CD14-positive monocyte (primary cell): ENCODE data around the gene GSTO2. TPM values are rescaled to one million over a fixed set of nuclear protein-coding genes. Genes with fewer than 3 reads are reported as not detected.
A peak's percentile ranks its signal among the peaks of the same experiment; 100 is the strongest.

Source experiments
- DNase-seq, 3 donors: peaks; one replicate each; pipeline ENCODE4 v3.0.0-alpha.2; 2011 to 2022
- H2AFZ ChIP-seq: 2 replicates; pipeline ENCODE4 v1.6.0; 2012; ENCODE audit warnings: mild to moderate bottlenecking, low read depth, low read length, inconsistent platforms; ENCODE audit not compliant: insufficient read depth, poor library complexity, severe bottlenecking
- H3K27ac ChIP-seq, 2 donors: 1 replicate in 1 of 2; 2 replicates in 1 of 2; pipeline ENCODE4 v1.5.1; 2012 to 2013; ENCODE audit warnings: low read length in 2 of 2, control low read depth in 1 of 2, inconsistent platforms in 1 of 2, low read depth in 1 of 2, mild to moderate bottlenecking in 1 of 2
- H3K27me3 ChIP-seq, 2 donors: one replicate each; pipeline versions ENCODE4 v1.6.0 to v1.6.1; 2011 to 2013; ENCODE audit warnings: low read length in 2 of 2; ENCODE audit not compliant: control insufficient read depth in 2 of 2, insufficient read depth in 2 of 2
- H3K36me3 ChIP-seq, 2 donors: replicated peaks in 1 of 2; 1 replicate in 1 of 2; 2 replicates in 1 of 2; pipeline versions ENCODE4 v1.5.1 to v1.6.1; 2012 to 2013; ENCODE audit warnings: low read length in 2 of 2, control low read depth in 1 of 2, inconsistent platforms in 1 of 2, mild to moderate bottlenecking in 1 of 2; ENCODE audit not compliant: insufficient read depth in 2 of 2, control insufficient read depth in 1 of 2
- H3K4me1 ChIP-seq, 2 donors: 1 replicate in 1 of 2; 2 replicates in 1 of 2; pipeline versions ENCODE4 v1.5.1 to v1.6.1; 2012 to 2013; ENCODE audit warnings: low read length in 2 of 2, control low read depth in 1 of 2, inconsistent platforms in 1 of 2, mild to moderate bottlenecking in 1 of 2, moderate library complexity in 1 of 2; ENCODE audit not compliant: insufficient read depth in 2 of 2, control insufficient read depth in 1 of 2
- H3K4me2 ChIP-seq: replicated peaks from 2 replicates; pipeline ENCODE3; 2012; ENCODE audit warnings: low read length, moderate library complexity, mild to moderate bottlenecking; ENCODE audit not compliant: poor library complexity, severe bottlenecking; ENCODE audit errors: extremely low read depth
- H3K4me3 ChIP-seq, 3 experiments: fragments of 200-600 bp in 1 of 3; sonication (generic) in 1 of 3; replicated peaks in 1 of 3; 1 replicate in 2 of 3; 2 replicates in 1 of 3; pipeline ENCODE4 v1.5.1; 2011 to 2013; ENCODE audit warnings: low read length in 3 of 3, mild to moderate bottlenecking in 3 of 3, control low read depth in 2 of 3, low read depth in 2 of 3, inconsistent platforms in 1 of 3, moderate library complexity in 1 of 3
- H3K79me2 ChIP-seq: 2 replicates; pipeline ENCODE4 v1.6.0; 2012; ENCODE audit warnings: mild to moderate bottlenecking, control low read depth, inconsistent platforms, low read length, moderate library complexity; ENCODE audit not compliant: insufficient read depth
- H3K9ac ChIP-seq: 2 replicates; pipeline ENCODE4 v1.6.0; 2017; ENCODE audit warnings: low read length, mild to moderate bottlenecking; ENCODE audit not compliant: insufficient read depth, poor library complexity, severe bottlenecking
- H3K9me3 ChIP-seq, 2 donors: replicated peaks in 1 of 2; 1 replicate in 1 of 2; 2 replicates in 1 of 2; pipeline versions ENCODE4 v1.5.1 to v1.6.1; 2012 to 2013; ENCODE audit warnings: low read length in 2 of 2, control low read depth in 1 of 2; ENCODE audit not compliant: control insufficient read depth in 1 of 2, insufficient read depth in 1 of 2
- H4K20me1 ChIP-seq: 2 replicates; pipeline ENCODE4 v1.6.0; 2012; ENCODE audit warnings: mild to moderate bottlenecking, low read length, control low read depth, moderate library complexity; ENCODE audit not compliant: insufficient read depth
- H3K27ac Mint-ChIP-seq, 7 donors: one replicate each; pipeline ENCODE4 v1.8.0; 2020; ENCODE audit warnings: mild to moderate bottlenecking in 7 of 7, mixed read lengths in 7 of 7, moderate library complexity in 6 of 7, inconsistent platforms in 2 of 7
- H3K27me3 Mint-ChIP-seq, 3 donors: one replicate each; pipeline ENCODE4 v1.8.0; 2021 to 2022; ENCODE audit warnings: low read depth in 3 of 3, mild to moderate bottlenecking in 3 of 3, mixed read lengths in 3 of 3, moderate library complexity in 3 of 3, inconsistent platforms in 1 of 3
- H3K36me3 Mint-ChIP-seq, 2 donors: one replicate each; pipeline ENCODE4 v1.8.0; 2020; ENCODE audit warnings: mixed read lengths in 2 of 2, inconsistent platforms in 1 of 2, mild to moderate bottlenecking in 1 of 2
- H3K4me1 Mint-ChIP-seq: one replicate; pipeline ENCODE4 v1.8.0; 2020; ENCODE audit warnings: mild to moderate bottlenecking, mixed read lengths
- H3K4me3 Mint-ChIP-seq, 2 donors: one replicate each; pipeline ENCODE4 v1.8.0; 2020; ENCODE audit warnings: mild to moderate bottlenecking in 2 of 2, mixed read lengths in 2 of 2, moderate library complexity in 1 of 2
- H3K9me3 Mint-ChIP-seq, 7 donors: one replicate each; pipeline ENCODE4 v1.8.0; 2020 to 2022; ENCODE audit warnings: mixed read lengths in 7 of 7, mild to moderate bottlenecking in 6 of 7, moderate library complexity in 6 of 7, inconsistent platforms in 2 of 7
- CTCF ChIP-seq: fragments of 200-600 bp; IDR thresholded peaks from one replicate; pipeline ENCODE4 v1.8.0; 2022; ENCODE audit warnings: antibody characterized with exemption, mild to moderate bottlenecking
- WGBS: methylation state at CpG from one replicate; pipeline ENCODE4 v1.1.5; 2013; ENCODE audit warnings: missing lambda C conversion rate; ENCODE audit not compliant: insufficient coverage; 5-methylcytosine and 5-hydroxymethylcytosine counted together
- intact Hi-C, 2 donors: fragments of 100-400 bp; cut with micrococcal nuclease; formaldehyde crosslinking; loops; one replicate each; pipeline versions ENCODE4 v1.15.0 to v1.15.1; 2023
- polyA plus RNA-seq, 3 donors: library from polyadenylated mRNA; depleted of rRNA in 1 of 3; unstranded in 2 of 3; stranded (reverse) in 1 of 3; fragments of 300-500 nt in 2 of 3; fragments of >200 nt in 1 of 3; fragmentation: Illumina TruSeq in 2 of 3; gene quantifications; 1 replicate in 2 of 3; 2 replicates in 1 of 3; pipeline ENCODE4 v1.2.3, GENCODE V29; 2012 to 2021

The GSTO2 gene
- polyA plus RNA-seq, 3 donors: 0.16 to 0.26 TPM; not detected in 1

DNA sequence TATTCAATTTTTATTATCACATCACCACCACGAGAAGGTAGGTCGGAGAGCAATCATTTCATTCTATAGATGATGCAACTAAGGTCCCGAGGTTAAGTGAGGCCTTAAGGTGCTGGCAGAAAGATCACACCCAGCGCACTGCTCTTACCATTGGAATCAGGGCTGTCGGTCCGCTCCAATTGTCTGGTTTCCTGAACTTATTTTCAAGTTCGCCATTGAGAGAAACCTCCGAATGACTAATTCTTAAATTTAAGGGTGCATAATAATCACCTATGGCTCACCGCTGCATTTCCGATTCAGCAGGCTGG, 625 bp upstream of the GSTO2 start:
- peak overlapping the region; percentile 92 for H3K9ac ChIP-seq
- peaks cover 54% of the 10 kb centered on the region for H3K79me2 ChIP-seq
- peaks cover 42 to 47% of the 10 kb centered on the region in 2 donors for H3K36me3 ChIP-seq
- Mint-ChIP-seq H3K4me1 (peaks cover 24% of the 10 kb centered on the region), H3K36me3 (peaks cover 37 to 44% of the 10 kb centered on the region in 2 donors), H3K27me3 (no peaks in the 10 kb centered on the region), H3K27ac (peak overlapping the region; percentile 90 to 97 (median 93)), H3K4me3 (peak overlapping the region; percentile 83 to 88), H3K9me3 (no peaks in the 10 kb centered on the region)
- peak overlapping the region; percentile 78 for H2AFZ ChIP-seq
- no peak for TF ChIP-seq CTCF
- H3K27ac ChIP-seq: peak overlapping the region; percentile 80 to 94
- peaks cover 30% of the 10 kb centered on the region for H4K20me1 ChIP-seq
- 3% methylated on average over 5 of the region's 10 CpGs for WGBS
- peak overlapping the region; percentile 72 to 84 (median 80) for H3K4me3 ChIP-seq
- H3K27me3 ChIP-seq: no peaks in the 10 kb centered on the region
- H3K4me2 ChIP-seq: peak overlapping the region; percentile 83
- H3K9me3 ChIP-seq: no peaks in the 10 kb centered on the region
- peaks cover 14 to 22% of the 10 kb centered on the region in 2 donors for H3K4me1 ChIP-seq
- intact Hi-C loops: loop anchor here in 1 of 2 donors (5.0 to 10.0 kb wide), 2 partner anchors 36 to 354 kb away; partner anchors contain the start of genes CFAP43 and STN1
- DNase-seq: no peak

DNA sequence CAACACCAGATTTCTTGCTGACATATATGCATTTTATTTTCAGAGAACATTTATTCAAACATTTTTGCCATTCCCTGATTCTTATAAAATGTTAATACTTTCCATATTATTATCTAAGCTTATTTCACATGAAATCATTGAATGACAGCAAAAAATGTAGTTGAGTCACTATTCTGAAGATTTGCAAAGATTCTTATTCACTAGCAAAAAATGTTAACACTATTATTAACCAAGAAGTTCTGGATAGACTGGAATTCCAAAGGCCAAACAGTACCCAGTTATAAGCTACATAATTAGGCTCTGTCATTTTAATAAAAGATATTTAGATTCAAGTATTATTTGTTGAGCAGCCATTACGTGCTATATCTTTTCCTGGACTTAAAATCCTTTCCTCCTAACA, 4.3 kb downstream of the GSTO2 start:
- peaks cover 13 to 21% (median 17%) of the 10 kb centered on the region in 3 donors for H3K27me3 Mint-ChIP-seq
- no peak overlapping the region for H3K4me3 Mint-ChIP-seq
- H3K9me3 ChIP-seq: no peaks in the 10 kb centered on the region
- DNase-seq: no peak
- peaks cover 0 to under 1% of the 10 kb centered on the region in 2 donors for H3K36me3 Mint-ChIP-seq
- H3K9me3 Mint-ChIP-seq: no peaks in the 10 kb centered on the region
- intact Hi-C loops: loop anchor here in 1 of 2 donors (5.0 kb wide), 1 partner anchor 41 kb away; the partner anchor contains the start of gene CFAP43
- peaks cover 17% of the 10 kb centered on the region for H3K4me1 Mint-ChIP-seq
- H3K4me1 ChIP-seq: peaks cover 16 to 19% of the 10 kb centered on the region in 2 donors
- H3K4me3 ChIP-seq: no peak overlapping the region
- no peak for TF ChIP-seq CTCF
- H2AFZ ChIP-seq: no peak overlapping the region
- H3K9ac ChIP-seq: no peak overlapping the region
- peaks cover 4% of the 10 kb centered on the region for H3K79me2 ChIP-seq
- no peaks in the 10 kb centered on the region for H3K36me3 ChIP-seq
- no peak overlapping the region for H3K27ac ChIP-seq
- no CpG with 5 or more reads among the region's 1 CpG for WGBS
- H4K20me1 ChIP-seq: no peaks in the 10 kb centered on the region
- no peak overlapping the region for H3K27ac Mint-ChIP-seq
- H3K27me3 ChIP-seq: peaks cover 0 to 13% of the 10 kb centered on the region in 2 donors
- H3K4me2 ChIP-seq: no peak overlapping the region
